Choroid plexus epithelial cell (primary cell): Measurements from ENCODE around the gene XCL1.

Experiments used
- DNase-seq: peaks from one replicate; pipeline ENCODE4 v3.0.0-alpha.2; 2010; ENCODE audit warnings: low read depth
- H3K4me3 ChIP-seq: 2 replicates; pipeline ENCODE4 v1.5.1; 2011; ENCODE audit warnings: low read depth, mild to moderate bottlenecking, control low read depth, low read length, moderate library complexity
- CTCF ChIP-seq: conservative IDR thresholded peaks from 2 replicates; pipeline ENCODE4 v1.5.1; 2011; ENCODE audit warnings: low read depth, mild to moderate bottlenecking, control low read depth, inconsistent platforms, low read length, moderate library complexity

The XCL1 gene

GRCh38 chr1:168556647-168557046 is 19.8 kb upstream of the XCL1 start:
- DNase-seq: no peak
- H3K4me3 ChIP-seq: no peak overlapping the region
- TF ChIP-seq CTCF: no peak

- DNase-seq: no peak
- no peak for TF ChIP-seq CTCF
- H3K4me3 ChIP-seq: no peak overlapping the region
Measured at GRCh38 chr1:168560370-168560769, 16.0 kb upstream of the XCL1 start.

DNA sequence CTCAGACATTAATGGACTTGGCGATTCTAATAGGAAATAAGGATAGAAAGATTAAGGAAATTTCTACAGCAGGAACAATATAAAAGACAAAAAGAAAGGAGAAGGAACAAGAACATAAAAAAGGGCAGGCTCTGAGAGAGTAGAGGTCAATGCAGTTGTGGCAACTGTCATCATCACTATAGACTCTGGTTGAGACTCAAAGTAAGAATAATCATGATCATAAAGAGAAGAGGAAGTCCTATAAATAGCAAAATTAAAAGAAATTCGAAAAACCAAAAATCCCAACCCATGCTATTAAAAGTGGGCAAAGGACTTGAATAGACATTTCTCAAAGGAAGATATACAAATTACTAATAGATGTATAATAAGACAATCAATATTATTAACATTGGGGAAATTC is 14.4 kb upstream of the XCL1 start:
- H3K4me3 ChIP-seq: no peak overlapping the region
- no peak for TF ChIP-seq CTCF
- no peak for DNase-seq

GRCh38 chr1:168565825-168566224 is 10.6 kb upstream of the XCL1 start:
- no peak for TF ChIP-seq CTCF
- no peak for DNase-seq
- H3K4me3 ChIP-seq: no peak overlapping the region

- H3K4me3 ChIP-seq: no peak overlapping the region
- TF ChIP-seq CTCF: no peak
- DNase-seq: no peak
Measured at GRCh38 chr1:168567007-168567406, 9.4 kb upstream of the XCL1 start.

DNA sequence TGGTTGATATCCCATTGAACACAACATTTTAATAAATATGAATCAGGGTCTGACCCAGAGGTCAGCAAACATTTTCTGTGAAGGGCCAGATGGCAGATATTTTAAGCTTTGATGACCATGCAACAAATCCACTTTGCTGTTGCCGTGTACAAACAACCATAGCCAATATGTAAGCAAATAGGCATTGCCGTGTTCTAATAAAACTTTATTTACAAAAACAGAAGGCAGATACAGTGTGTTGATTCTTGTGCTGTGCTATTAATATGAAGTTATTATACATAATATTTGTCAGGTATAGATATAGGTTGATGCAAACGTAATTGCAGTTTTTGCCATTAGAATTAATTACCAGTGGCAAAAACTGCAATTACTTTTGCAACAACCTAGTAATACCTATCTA is 8.8 kb upstream of the XCL1 start:
- H3K4me3 ChIP-seq: no peak overlapping the region
- no peak for TF ChIP-seq CTCF
- no peak for DNase-seq

GRCh38 chr1:168568346-168568745 is 8.1 kb upstream of the XCL1 start:
- H3K4me3 ChIP-seq: no peak overlapping the region
- TF ChIP-seq CTCF: no peak
- no peak for DNase-seq
